ENCODE data around the gene IGFBP5. TPM values are rescaled to one million over a fixed set of nuclear protein-coding genes. Genes with fewer than 3 reads are reported as not detected.

IGFBP5 gene
- total RNA-seq, 4 donors from 2014 or later, result 146 to 263 (median 190) TPM

DNA sequence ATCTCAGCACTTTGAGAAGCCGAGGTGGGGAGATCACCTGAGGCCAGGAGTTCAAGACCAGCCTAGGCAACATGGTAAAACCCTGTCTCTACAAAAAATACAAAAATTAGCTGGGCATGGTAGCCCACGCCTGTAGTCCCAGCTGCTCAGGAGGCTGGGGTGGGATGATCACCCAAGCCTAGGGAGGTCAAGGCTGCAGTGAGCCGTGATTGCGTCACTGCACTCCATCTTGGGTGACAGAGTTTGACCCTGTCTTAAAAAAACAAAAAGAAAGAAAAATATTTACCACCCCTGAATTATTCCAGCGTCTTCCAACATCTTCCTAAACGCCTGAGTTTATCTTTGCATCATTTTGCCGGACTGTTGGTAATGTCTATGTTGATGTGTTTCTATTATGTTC is 6.2 kb upstream of the IGFBP5 start:
- H3K36me3 ChIP-seq, result no peaks in the 10 kb centered on the region
- in situ Hi-C loops (cut with MboI; ENCODE audit: low pct_ligation_motif_present in 1 of 4, low pct_unique_long_range_greater_than_20kb in 1 of 4, low sequenced_read_pairs in 3 of 4), result loop anchor here in 1 of 4 donors (25.0 kb wide), 1 partner anchor 436 kb away; no protein-coding TSS in a partner anchor
- WGBS, 2 donors (ENCODE audit: low coverage in 1 of 2), result 82 to 84% methylated on average over 4 to 7 of the region's 7 CpGs
- no peak for DNase-seq
- TF ChIP-seq POLR2A (IDR thresholded peaks at IDR 0.05) (no peak), POLR2AphosphoS5 (IDR thresholded peaks at IDR 0.05) (no peak), EP300 (IDR thresholded peaks at IDR 0.05; ENCODE audit: low read depth) (no peak)
- TF ChIP-seq, protein P1, sequence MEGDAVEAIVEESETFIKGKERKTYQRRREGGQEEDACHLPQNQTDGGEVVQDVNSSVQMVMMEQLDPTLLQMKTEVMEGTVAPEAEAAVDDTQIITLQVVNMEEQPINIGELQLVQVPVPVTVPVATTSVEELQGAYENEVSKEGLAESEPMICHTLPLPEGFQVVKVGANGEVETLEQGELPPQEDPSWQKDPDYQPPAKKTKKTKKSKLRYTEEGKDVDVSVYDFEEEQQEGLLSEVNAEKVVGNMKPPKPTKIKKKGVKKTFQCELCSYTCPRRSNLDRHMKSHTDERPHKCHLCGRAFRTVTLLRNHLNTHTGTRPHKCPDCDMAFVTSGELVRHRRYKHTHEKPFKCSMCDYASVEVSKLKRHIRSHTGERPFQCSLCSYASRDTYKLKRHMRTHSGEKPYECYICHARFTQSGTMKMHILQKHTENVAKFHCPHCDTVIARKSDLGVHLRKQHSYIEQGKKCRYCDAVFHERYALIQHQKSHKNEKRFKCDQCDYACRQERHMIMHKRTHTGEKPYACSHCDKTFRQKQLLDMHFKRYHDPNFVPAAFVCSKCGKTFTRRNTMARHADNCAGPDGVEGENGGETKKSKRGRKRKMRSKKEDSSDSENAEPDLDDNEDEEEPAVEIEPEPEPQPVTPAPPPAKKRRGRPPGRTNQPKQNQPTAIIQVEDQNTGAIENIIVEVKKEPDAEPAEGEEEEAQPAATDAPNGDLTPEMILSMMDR (IDR thresholded peaks at IDR 0.05), result no peak
- no peak overlapping the region for H3K4me3 ChIP-seq
- H3K4me1 ChIP-seq, result peaks cover 0 to 27% (median 5%) of the 10 kb centered on the region in 4 donors
- H3K27ac ChIP-seq, result peak overlapping the region in 3 of 4 donors; percentile 62 to 94 (median 85)
- peaks cover 37% of the 10 kb centered on the region for H3K27me3 ChIP-seq
- H3K9me3 ChIP-seq, result no peaks in the 10 kb centered on the region
- intact Hi-C loops (cut with DNase I; ENCODE audit: low total_unique reads), result no loop called here

DNA sequence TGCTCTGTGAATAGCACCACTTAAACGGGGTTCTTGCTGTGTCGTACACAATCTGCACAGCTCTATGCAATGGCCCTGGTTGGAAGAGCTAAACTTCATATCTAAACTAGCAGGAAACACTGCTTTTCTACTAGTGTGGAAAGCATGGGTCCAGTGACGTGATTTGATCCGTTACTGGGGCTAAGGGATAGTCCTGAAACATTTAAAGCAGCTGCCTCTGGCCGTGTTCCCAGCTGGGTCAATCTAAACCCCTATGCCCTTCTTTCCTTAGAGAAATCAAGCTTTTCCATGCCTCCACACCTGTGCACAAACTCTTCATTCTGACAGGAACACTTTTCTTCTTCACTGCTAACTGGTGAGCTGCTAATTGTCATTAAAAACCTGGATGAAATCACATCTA is 5.4 kb upstream of the IGFBP5 start:
- TF ChIP-seq EP300 (IDR thresholded peaks at IDR 0.05; ENCODE audit: low read depth) (no peak), POLR2A (IDR thresholded peaks at IDR 0.05) (no peak), POLR2AphosphoS5 (IDR thresholded peaks at IDR 0.05) (no peak)
- TF ChIP-seq, protein P1 (IDR thresholded peaks at IDR 0.05), result no peak
- no peaks in the 10 kb centered on the region for H3K9me3 ChIP-seq
- H3K4me3 ChIP-seq, result no peak overlapping the region
- peaks cover 44% of the 10 kb centered on the region for H3K27me3 ChIP-seq
- 34% methylated on average over 5 of the region's 5 CpGs; no CpG with 5 or more reads in 1 of the 2 donors for WGBS, 2 donors (ENCODE audit: low coverage in 1 of 2)
- DNase-seq, result no peak
- peaks cover 0 to 35% (median 5%) of the 10 kb centered on the region in 4 donors for H3K4me1 ChIP-seq
- peak overlapping the region; percentile 40 to 94 (median 74) for H3K27ac ChIP-seq
- in situ Hi-C loops (cut with MboI; ENCODE audit: low pct_ligation_motif_present in 1 of 4, low pct_unique_long_range_greater_than_20kb in 1 of 4, low sequenced_read_pairs in 3 of 4), result loop anchor here in 1 of 4 donors (25.0 kb wide), 1 partner anchor 437 kb away; no protein-coding TSS in a partner anchor
- intact Hi-C loops (cut with DNase I; ENCODE audit: low total_unique reads), result no loop called here
- H3K36me3 ChIP-seq, result no peaks in the 10 kb centered on the region

DNA sequence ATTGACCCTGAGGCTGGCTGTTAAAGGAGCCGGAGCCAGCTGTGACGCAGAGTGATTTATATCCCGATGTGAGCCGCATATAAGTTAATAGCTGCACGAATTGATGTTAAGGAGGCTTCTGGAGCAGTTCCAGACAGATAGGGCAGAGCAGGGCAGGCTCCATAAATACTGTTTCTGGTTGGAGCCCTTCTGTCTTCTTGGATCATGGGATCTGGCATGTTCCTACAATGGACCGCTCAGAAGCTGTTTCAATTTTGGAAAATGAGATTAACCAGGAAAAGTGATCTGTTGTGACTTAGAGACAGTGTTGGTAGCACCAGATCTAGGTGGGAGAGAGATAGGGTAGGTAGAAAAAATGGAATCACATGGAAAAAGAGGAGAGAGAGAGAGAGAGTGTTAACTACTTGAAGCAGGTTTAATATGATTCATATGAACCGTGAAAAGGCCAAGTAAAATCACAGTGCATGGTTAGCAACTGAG is 4.8 kb upstream of the IGFBP5 start:
- peak overlapping the region; percentile 40 to 94 (median 74) for H3K27ac ChIP-seq
- intact Hi-C loops (cut with DNase I; ENCODE audit: low total_unique reads) (no loop called here), in situ Hi-C loops (cut with MboI; ENCODE audit: low pct_ligation_motif_present in 1 of 4, low pct_unique_long_range_greater_than_20kb in 1 of 4, low sequenced_read_pairs in 3 of 4) (loop anchor here in 1 of 4 donors (25.0 kb wide), 1 partner anchor 437 kb away; no protein-coding TSS in a partner anchor)
- no peaks in the 10 kb centered on the region for H3K9me3 ChIP-seq
- no peak for DNase-seq
- no peaks in the 10 kb centered on the region for H3K36me3 ChIP-seq
- TF ChIP-seq POLR2A (IDR thresholded peaks at IDR 0.05) (no peak), EP300 (IDR thresholded peaks at IDR 0.05; ENCODE audit: low read depth) (no peak), POLR2AphosphoS5 (IDR thresholded peaks at IDR 0.05) (no peak)
- TF ChIP-seq, protein P1 (IDR thresholded peaks at IDR 0.05), result no peak
- peaks cover 0 to 38% (median 5%) of the 10 kb centered on the region in 4 donors for H3K4me1 ChIP-seq
- H3K27me3 ChIP-seq, result peaks cover 51% of the 10 kb centered on the region
- no peak overlapping the region for H3K4me3 ChIP-seq
- WGBS, 2 donors (ENCODE audit: low coverage in 1 of 2), result 7 to 32% methylated on average over 1 to 7 of the region's 7 CpGs

DNA sequence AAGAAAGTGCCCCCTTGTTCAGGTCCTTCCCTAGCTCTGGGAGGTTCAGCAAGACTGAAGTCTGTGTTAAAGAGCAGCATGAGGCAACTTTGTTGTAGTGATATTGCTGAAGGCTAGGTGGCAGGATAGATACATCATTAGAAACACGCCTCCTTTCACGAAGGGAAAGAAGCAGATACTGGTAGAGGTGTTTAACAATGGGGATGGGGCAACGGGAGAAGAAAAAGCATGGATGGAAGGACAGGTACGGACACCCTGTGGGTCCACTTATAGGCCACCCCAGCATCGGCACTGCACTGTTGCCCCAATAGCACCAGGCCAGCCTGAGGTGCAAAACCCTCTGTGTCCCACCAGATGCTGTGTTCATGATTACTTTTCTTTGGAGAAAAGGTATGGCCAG is 3.5 kb upstream of the IGFBP5 start:
- intact Hi-C loops (cut with DNase I; ENCODE audit: low total_unique reads), result loop anchor here (2.0 to 10.0 kb wide), 6 partner anchors 366 to 1016 kb away; no protein-coding TSS in a partner anchor
- no peak for DNase-seq
- H3K27ac ChIP-seq, result peak overlapping the region; percentile 36 to 94 (median 62)
- H3K36me3 ChIP-seq, result no peaks in the 10 kb centered on the region
- H3K4me3 ChIP-seq, result no peak overlapping the region
- WGBS, 2 donors (ENCODE audit: low coverage in 1 of 2), result 11 to 30% methylated on average over 2 to 5 of the region's 5 CpGs
- H3K27me3 ChIP-seq, result peaks cover 63% of the 10 kb centered on the region
- H3K9me3 ChIP-seq, result no peaks in the 10 kb centered on the region
- in situ Hi-C loops (cut with MboI; ENCODE audit: low pct_ligation_motif_present in 1 of 4, low pct_unique_long_range_greater_than_20kb in 1 of 4, low sequenced_read_pairs in 3 of 4), result loop anchor here (10.0 to 25.0 kb wide), 7 partner anchors 463 to 1013 kb away; no protein-coding TSS in a partner anchor
- TF ChIP-seq, protein P1 (IDR thresholded peaks at IDR 0.05), result peak; percentile 44 to 54 (median 48)
- TF ChIP-seq EP300 (IDR thresholded peaks at IDR 0.05; ENCODE audit: low read depth), result no peak
- peaks cover 0 to 45% (median 9%) of the 10 kb centered on the region in 4 donors for H3K4me1 ChIP-seq

Measured in transverse colon (tissue), 4 donors.